Central memory CD8-positive, alpha-beta T cell (primary cell): ENCODE results near the gene ELMO1.

Experiments
- ATAC-seq: fragments of 150-1000 bp; cut with Tn5 transposase; replicated peaks from 2 replicates; pipeline ENCODE4 v1.10.0; 2022; ENCODE audit warnings: mild to moderate bottlenecking, moderate FRiP score, moderate number of reproducible peaks; ENCODE audit not compliant: poor library complexity, severe bottlenecking; ENCODE audit errors: extremely low read depth
- DNase-seq, 2 donors: peaks; one replicate each; pipeline ENCODE4 v3.0.0; 2021; ENCODE audit warnings: low spot score in 2 of 2
- H3K27ac Mint-ChIP-seq: one replicate; pipeline ENCODE4 v1.8.0; 2022; ENCODE audit warnings: low read depth, mild to moderate bottlenecking, moderate library complexity, mixed read lengths
- H3K27me3 Mint-ChIP-seq: one replicate; pipeline ENCODE4 v1.8.0; 2022; ENCODE audit warnings: mixed read lengths
- H3K36me3 Mint-ChIP-seq: one replicate; pipeline ENCODE4 v1.8.0; 2022; ENCODE audit warnings: mild to moderate bottlenecking, moderate library complexity, mixed read lengths; ENCODE audit not compliant: insufficient read depth
- H3K4me1 Mint-ChIP-seq: one replicate; pipeline ENCODE4 v1.8.0; 2022; ENCODE audit warnings: mixed read lengths
- H3K4me3 Mint-ChIP-seq: one replicate; pipeline ENCODE4 v1.8.0; 2022; ENCODE audit warnings: mild to moderate bottlenecking, moderate library complexity, mixed read lengths
- H3K9me3 Mint-ChIP-seq: one replicate; pipeline ENCODE4 v1.8.0; 2022; ENCODE audit warnings: mixed read lengths

Gene ELMO1

DNA sequence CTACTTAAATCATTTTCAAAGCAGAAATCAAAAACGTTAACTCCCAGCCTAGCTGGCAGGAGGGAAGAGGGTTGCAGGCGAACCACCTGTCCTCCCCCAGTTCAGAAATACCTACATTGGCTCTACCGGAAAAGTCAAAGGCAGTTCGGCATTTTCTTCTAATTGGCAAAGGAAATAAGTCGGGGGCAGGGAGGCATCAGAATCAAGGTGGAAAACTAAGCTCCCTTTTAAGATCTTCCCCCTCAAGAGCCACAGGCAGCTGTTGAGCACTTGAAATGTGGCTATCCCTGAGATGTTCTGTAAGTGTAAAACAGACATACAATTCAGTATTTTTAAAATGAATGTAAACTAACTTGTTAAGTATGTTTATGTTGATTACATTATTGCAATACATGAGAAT is 957 bp upstream of the ELMO1 start:
- no peak for ATAC-seq
- Mint-ChIP-seq H3K27ac (peak overlapping the region; percentile 97), H3K4me3 (peak overlapping the region; percentile 96), H3K27me3 (no peaks in the 10 kb centered on the region), H3K4me1 (peaks cover 39% of the 10 kb centered on the region), H3K9me3 (no peaks in the 10 kb centered on the region), H3K36me3 (peaks cover 23% of the 10 kb centered on the region)
- no peak for DNase-seq

DNA sequence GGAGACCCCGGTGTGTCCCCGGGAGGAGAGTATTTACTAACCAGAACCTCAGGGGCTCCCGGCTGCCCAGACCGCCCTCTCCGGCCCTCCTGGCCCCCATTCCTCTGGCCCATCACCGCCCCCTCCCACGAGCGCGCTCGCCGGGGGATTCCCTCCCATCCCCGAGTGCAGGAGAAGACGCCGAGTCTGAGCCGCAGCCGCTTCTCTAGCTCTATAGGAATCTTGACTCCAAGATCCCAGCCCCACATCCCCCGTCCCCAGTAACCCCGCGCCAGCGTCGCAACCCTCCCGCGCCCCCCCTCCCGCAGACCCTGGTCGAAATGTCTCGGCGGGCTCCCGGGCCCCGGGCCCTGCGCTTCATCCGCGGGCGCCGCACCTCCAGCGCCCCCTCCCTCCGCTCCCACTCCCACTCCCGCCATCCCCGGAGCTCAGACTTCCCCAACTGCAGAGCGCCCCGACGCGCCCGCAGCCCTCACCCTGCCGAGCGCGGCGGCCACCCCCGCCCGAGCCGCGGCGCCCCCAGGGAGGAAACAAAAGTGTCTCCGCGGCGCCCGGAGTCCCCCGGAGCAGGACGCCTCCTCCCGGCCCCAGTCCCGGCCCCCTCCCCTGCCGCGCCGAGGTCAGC is 541 bp downstream of the ELMO1 start:
- H3K4me1 Mint-ChIP-seq, result peaks cover 44% of the 10 kb centered on the region
- no peaks in the 10 kb centered on the region for H3K27me3 Mint-ChIP-seq

DNA sequence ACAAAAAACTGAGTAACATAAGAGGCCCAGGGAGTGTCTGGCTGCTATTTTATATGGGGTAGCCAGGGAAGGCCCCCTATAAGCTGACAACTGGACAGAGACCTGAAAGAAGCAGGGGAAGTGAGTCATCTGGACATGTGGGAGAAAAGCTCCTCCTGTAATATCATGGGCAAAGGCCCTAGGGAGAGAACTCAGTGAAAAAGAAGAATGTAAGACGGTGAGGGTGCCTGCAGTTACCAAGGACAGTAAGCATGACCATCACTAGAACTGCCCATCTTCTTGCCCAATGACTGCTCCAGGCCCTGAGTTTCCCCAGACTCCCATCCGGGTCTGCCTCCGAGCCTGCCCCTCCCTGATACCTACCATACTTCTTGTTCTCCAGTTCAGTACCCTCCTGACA is 2.3 kb downstream of the ELMO1 start:
- Mint-ChIP-seq H3K9me3 (no peaks in the 10 kb centered on the region), H3K27ac (peak overlapping the region; percentile 97), H3K4me3 (peak overlapping the region; percentile 96), H3K4me1 (peaks cover 57% of the 10 kb centered on the region), H3K36me3 (peaks cover 25% of the 10 kb centered on the region), H3K27me3 (no peaks in the 10 kb centered on the region)
- DNase-seq, result no peak
- ATAC-seq, result no peak

More for the DNA sequence above, 541 bp downstream of the ELMO1 start:
- Mint-ChIP-seq H3K9me3 (no peaks in the 10 kb centered on the region), H3K4me3 (peak overlapping the region; percentile 96), H3K36me3 (peaks cover 25% of the 10 kb centered on the region), H3K27ac (peak overlapping the region; percentile 97)
- ATAC-seq (peak; percentile 7), DNase-seq (peak in 1 of 2 donors; percentile 13)

DNA sequence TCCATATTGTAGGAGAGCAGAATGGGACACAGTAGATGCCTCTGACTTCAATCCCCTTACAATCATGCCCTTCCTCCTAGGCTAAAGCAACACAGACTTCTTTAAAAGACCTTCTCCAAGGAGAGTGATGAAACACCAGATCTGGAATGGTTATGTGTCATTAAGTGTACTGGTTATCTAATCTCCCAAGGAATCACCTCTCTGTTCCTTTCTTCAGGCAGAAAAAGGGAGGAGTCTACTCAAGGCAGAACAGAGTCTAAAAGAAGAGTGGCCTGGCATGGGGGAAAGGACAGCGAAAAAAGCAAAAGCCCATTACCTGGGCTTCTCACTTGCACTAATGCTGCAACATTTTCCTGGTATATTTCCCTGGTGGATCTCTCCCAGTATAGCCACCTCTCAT is 2.9 kb downstream of the ELMO1 start:
- Mint-ChIP-seq H3K4me3 (peak overlapping the region; percentile 96), H3K27ac (peak overlapping the region; percentile 97), H3K36me3 (peaks cover 24% of the 10 kb centered on the region), H3K27me3 (no peaks in the 10 kb centered on the region), H3K9me3 (no peaks in the 10 kb centered on the region), H3K4me1 (peaks cover 63% of the 10 kb centered on the region)
- no peak for ATAC-seq
- DNase-seq, result no peak

DNA sequence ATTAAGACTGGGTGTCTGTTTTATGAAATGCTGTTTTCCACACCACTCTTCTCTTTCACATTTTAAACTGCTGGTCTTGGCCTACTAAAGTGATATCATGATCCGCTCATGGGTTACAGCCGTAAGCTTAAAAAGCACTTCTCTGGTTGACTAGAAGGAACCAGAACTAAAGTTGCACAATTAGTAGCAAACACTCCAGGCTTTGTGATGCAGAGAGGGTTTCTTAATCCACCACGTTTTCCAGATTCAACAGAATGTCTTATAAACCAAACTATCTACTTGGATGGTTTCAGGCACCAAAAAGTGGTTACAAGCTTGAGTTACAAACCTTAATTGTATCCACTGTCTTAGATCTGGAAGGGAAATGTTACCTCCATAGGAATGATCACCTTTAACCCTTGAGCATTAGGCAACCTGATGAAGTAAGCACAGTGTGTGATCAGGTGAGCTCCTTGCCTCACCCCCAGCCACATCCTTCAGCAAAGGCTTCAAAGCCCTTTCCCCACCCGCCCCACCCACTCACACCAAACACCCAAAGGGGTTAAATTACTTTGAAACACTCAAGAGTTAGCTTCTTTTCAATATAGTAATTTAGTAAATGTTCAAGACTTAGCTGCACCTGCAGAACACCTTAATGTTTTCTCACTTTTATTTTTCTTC is 3.5 kb downstream of the ELMO1 start:
- no peaks in the 10 kb centered on the region for H3K9me3 Mint-ChIP-seq
- H3K27me3 Mint-ChIP-seq, result no peaks in the 10 kb centered on the region
- H3K27ac Mint-ChIP-seq, result no peak overlapping the region
- H3K4me3 Mint-ChIP-seq, result no peak overlapping the region
- ATAC-seq, result no peak
- no peak for DNase-seq
- H3K36me3 Mint-ChIP-seq, result peaks cover 24% of the 10 kb centered on the region
- peaks cover 64% of the 10 kb centered on the region for H3K4me1 Mint-ChIP-seq

DNA sequence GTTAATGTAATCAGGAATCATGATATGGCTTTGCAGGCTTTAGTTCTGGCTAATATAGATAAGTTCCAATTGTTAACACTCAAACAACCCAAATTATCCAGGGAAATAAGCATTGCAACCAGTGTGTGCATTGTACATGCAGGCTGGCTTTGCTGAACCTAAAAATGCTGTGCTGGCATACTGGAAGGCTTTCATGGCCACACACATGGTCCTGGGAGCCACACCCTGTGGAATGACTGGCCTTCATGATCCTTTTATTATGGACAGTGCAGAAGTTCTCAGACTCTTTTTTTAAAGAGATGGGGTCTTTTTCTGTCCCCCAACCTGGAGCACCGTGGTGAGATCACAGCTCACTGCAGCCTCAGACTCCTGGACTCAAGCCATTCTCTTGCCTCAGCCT is 5.0 kb downstream of the ELMO1 start:
- no peak overlapping the region for H3K27ac Mint-ChIP-seq
- DNase-seq (no peak), ATAC-seq (no peak)
- H3K36me3 Mint-ChIP-seq, result peaks cover 20% of the 10 kb centered on the region
- H3K9me3 Mint-ChIP-seq, result no peaks in the 10 kb centered on the region
- no peak overlapping the region for H3K4me3 Mint-ChIP-seq
- H3K27me3 Mint-ChIP-seq, result no peaks in the 10 kb centered on the region
- H3K4me1 Mint-ChIP-seq, result peaks cover 60% of the 10 kb centered on the region

DNA sequence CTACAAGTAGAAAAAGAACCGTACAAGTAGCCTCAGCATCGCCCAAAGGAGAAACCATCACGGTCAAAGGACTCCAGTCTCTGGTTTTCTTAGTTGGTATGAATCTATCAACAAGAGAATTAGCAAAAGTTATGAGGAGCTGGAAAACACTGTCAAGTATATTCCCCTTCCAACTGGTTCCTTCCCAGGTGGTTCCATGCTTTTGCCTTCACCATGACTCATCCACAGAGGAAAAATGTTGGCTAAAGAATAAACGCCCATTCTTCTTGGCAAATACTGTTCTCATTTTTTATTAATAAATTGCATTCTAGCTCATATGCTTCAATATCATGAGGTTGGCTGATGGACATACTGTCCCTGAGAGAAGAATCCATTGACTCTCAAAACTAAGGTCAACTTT is 6.4 kb downstream of the ELMO1 start:
- H3K27ac Mint-ChIP-seq, result no peak overlapping the region
- H3K36me3 Mint-ChIP-seq, result peaks cover 9% of the 10 kb centered on the region
- ATAC-seq (no peak), DNase-seq (no peak)
- no peaks in the 10 kb centered on the region for H3K9me3 Mint-ChIP-seq
- H3K4me1 Mint-ChIP-seq, result peaks cover 53% of the 10 kb centered on the region
- H3K27me3 Mint-ChIP-seq, result no peaks in the 10 kb centered on the region
- no peak overlapping the region for H3K4me3 Mint-ChIP-seq

DNA sequence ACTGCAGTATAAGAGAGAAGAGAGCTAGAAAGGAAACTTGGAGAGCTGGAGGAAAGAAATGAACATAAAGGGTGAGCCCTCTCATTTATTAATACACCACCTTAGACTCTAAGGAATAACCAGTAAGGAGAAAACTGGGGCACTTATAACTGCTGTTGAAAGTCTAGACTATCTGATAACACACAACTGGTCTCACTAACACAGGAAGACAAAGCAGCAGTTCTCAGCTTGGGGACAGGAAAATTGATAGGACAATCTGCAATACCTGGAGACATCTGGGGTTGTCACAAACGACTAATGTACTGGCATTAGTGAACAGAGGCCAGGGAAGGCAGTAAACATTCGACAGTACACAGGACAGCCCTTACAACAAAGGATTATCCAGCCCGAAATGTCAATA is 6.8 kb downstream of the ELMO1 start:
- Mint-ChIP-seq H3K9me3 (no peaks in the 10 kb centered on the region), H3K36me3 (peaks cover 6% of the 10 kb centered on the region), H3K4me3 (no peak overlapping the region), H3K4me1 (peaks cover 51% of the 10 kb centered on the region), H3K27me3 (no peaks in the 10 kb centered on the region), H3K27ac (no peak overlapping the region)
- DNase-seq (no peak), ATAC-seq (no peak)

DNA sequence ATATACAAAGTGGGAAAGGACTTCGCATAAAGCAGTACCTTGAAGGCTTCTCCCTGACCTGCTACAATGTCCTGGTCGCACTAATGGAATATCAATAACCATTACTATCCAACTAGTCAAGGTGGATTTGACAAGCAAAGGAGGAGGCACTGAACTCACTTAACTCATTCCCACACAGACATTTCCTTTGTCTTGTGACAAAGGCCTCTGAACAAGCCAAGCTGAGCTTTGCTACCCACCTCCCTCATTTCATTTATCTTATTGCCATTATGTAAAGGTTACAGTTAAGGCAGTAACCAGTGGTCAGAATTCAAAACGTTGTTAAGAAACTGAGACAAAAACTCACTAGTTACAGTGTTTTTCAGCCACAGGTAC is 7.3 kb downstream of the ELMO1 start:
- peak overlapping the region; percentile 0 for H3K4me3 Mint-ChIP-seq
- H3K9me3 Mint-ChIP-seq, result no peaks in the 10 kb centered on the region
- ATAC-seq (no peak), DNase-seq (no peak)
- peaks cover 6% of the 10 kb centered on the region for H3K36me3 Mint-ChIP-seq
- H3K4me1 Mint-ChIP-seq, result peaks cover 47% of the 10 kb centered on the region
- H3K27ac Mint-ChIP-seq, result no peak overlapping the region
- no peaks in the 10 kb centered on the region for H3K27me3 Mint-ChIP-seq

DNA sequence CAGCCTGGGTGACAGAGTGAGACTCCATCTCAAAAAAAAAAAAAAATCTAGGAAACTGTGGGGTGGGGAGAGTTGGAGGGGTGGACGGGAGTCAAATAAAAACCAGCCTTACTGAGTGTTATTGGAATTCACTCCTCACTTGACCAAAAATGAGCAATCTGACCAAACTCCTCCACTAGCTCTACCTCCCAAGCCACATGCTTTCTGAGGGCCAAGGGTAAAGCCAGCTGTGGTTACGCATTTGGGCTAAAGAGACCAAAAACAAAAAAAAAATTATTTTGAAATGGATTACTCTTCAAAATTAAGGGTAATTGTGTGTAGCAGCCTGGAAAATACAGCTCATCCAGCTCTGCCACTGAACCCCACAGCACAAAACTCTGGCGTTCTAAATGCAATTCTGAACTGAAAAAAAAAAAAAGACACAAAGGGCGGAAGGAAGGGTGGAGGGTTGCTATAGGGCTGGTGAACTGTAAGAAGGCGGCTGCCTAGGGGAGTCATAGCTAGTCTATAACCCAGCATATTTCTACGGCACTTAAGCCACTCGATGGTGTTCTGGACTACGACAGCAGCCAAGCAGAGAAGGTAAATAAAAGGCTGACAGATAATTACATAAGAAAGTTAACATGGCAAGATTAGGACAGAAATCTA is 7.8 kb downstream of the ELMO1 start:
- Mint-ChIP-seq H3K4me3 (peak overlapping the region; percentile 0), H3K27ac (no peak overlapping the region), H3K36me3 (peaks cover 4% of the 10 kb centered on the region), H3K9me3 (no peaks in the 10 kb centered on the region), H3K4me1 (peaks cover 42% of the 10 kb centered on the region), H3K27me3 (no peaks in the 10 kb centered on the region)
- peak; percentile 57 for ATAC-seq
- DNase-seq, result no peak

DNA sequence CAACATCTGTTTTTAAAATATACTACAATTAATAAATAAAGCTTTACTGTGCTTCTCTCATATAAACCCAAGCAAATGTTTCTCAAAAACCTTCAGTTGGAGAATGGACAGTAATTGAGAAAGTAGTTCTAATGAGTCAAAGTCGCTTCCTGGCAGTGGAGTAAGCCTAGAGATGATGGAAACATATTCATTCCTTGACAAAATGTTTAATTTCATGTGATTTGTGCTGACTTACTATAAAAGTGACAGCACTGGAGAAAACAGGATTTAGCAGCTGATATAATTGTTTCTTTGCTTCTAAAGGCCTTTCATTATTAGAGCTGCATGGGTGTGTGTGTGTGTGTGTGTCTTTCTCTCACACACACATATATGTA is 9.0 kb downstream of the ELMO1 start:
- H3K4me1 Mint-ChIP-seq, result peaks cover 49% of the 10 kb centered on the region
- no peak for ATAC-seq
- no peak overlapping the region for H3K4me3 Mint-ChIP-seq

DNA sequence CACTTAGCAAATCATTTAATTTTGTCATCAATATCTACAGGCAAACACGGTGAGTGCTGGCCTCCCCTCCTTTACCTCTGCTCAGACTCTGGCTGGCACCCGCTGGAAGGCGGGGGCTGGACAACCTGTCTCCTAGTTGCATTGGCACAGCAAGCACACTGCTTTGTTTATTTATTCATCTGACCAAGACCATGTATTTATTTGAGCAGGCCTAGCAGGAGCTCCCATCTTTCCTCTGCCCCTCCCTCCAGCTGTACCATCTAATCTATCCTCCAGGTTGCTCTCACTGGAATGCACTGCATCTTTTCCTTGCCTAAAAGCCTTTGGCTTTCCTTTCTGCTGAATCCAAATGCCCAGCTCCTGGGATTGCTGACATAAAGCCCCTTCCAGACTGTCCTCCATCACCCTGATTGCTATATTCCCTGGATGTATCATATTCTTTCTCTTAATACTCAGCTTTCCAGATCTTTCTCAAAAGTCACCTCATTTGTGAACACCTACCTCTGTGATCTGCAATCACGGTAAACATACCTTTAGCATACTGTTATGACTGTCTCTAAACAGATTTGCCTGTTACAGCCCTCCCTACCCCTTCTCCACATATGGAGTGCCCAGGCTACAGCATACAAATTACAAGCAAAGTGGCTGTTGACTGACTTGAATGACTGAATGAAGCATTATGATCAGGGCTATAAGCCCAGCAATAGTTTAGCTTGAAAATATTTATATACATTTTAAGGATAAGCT is 9.6 kb downstream of the ELMO1 start:
- Mint-ChIP-seq H3K4me1 (peaks cover 53% of the 10 kb centered on the region), H3K36me3 (peaks cover under 1% of the 10 kb centered on the region), H3K27me3 (no peaks in the 10 kb centered on the region), H3K9me3 (no peaks in the 10 kb centered on the region), H3K27ac (no peak overlapping the region), H3K4me3 (no peak overlapping the region)
- no peak for ATAC-seq
- no peak for DNase-seq

More for the DNA sequence above, 9.0 kb downstream of the ELMO1 start:
- H3K36me3 Mint-ChIP-seq, result peaks cover 2% of the 10 kb centered on the region
- no peak overlapping the region for H3K27ac Mint-ChIP-seq
- no peak for DNase-seq
- no peaks in the 10 kb centered on the region for H3K27me3 Mint-ChIP-seq
- no peaks in the 10 kb centered on the region for H3K9me3 Mint-ChIP-seq
